Mucosa of stomach (tissue), 1 donor: Measurements from ENCODE around the gene BCLAF1.
"Not testable (repeated sequence)": the region's sequence is repeated elsewhere in the genome, so short reads cannot be mapped to it uniquely, and the experiment has no call there.

Source experiments
- H3K27me3 ChIP-seq: one replicate; pipeline ENCODE4 v1.7.0; 2013; ENCODE audit warnings: mild to moderate bottlenecking, low read length; ENCODE audit not compliant: control insufficient read depth, insufficient read depth
- H3K36me3 ChIP-seq: one replicate; pipeline ENCODE4 v1.7.0; 2013; ENCODE audit warnings: low read length; ENCODE audit not compliant: control insufficient read depth, insufficient read depth
- H3K4me1 ChIP-seq: one replicate; pipeline ENCODE4 v1.7.0; 2013; ENCODE audit warnings: mild to moderate bottlenecking, low read length; ENCODE audit not compliant: control insufficient read depth, insufficient read depth
- H3K4me3 ChIP-seq: one replicate; pipeline ENCODE4 v1.7.0; 2013; ENCODE audit warnings: low read length
- H3K9ac ChIP-seq: one replicate; pipeline ENCODE4 v1.7.0; 2013; ENCODE audit warnings: mild to moderate bottlenecking, low read length, moderate library complexity
- H3K9me3 ChIP-seq: one replicate; pipeline ENCODE4 v1.7.0; 2013; ENCODE audit warnings: mild to moderate bottlenecking, low read length, moderate library complexity; ENCODE audit not compliant: control insufficient read depth
- donor health status: Pancreatic carcinoma.

BCLAF1 gene

GRCh38 chr6:136230219-136230853 lies 59.3 kb downstream of the BCLAF1 start:
- H3K4me3 ChIP-seq, result no peak overlapping the region
- H3K36me3 ChIP-seq, result no peaks in the 10 kb centered on the region
- no peaks in the 10 kb centered on the region for H3K27me3 ChIP-seq
- no peak overlapping the region for H3K9ac ChIP-seq
- no peaks in the 10 kb centered on the region for H3K9me3 ChIP-seq
- peaks cover 10% of the 10 kb centered on the region for H3K4me1 ChIP-seq

- Histone ChIP-seq H3K27me3 (no peaks in the 10 kb centered on the region), H3K4me1 (peaks cover 10% of the 10 kb centered on the region), H3K9ac (no peak overlapping the region), H3K36me3 (no peaks in the 10 kb centered on the region), H3K4me3 (no peak overlapping the region), H3K9me3 (no peaks in the 10 kb centered on the region)
These were observed 60.8 kb downstream of the BCLAF1 start for GRCh38 chr6:136228814-136229213.

- H3K9ac ChIP-seq, result peak overlapping the region; percentile 65
- H3K4me3 ChIP-seq, result peak overlapping the region; percentile 35
These were observed 62.8 kb downstream of the BCLAF1 start for GRCh38 chr6:136226674-136227377.

GRCh38 chr6:136226027-136226673 lies 63.5 kb downstream of the BCLAF1 start:
- Histone ChIP-seq H3K36me3 (no peaks in the 10 kb centered on the region), H3K9me3 (no peaks in the 10 kb centered on the region), H3K4me1 (peaks cover 10% of the 10 kb centered on the region), H3K4me3 (peak overlapping the region; percentile 35), H3K27me3 (no peaks in the 10 kb centered on the region), H3K9ac (peak overlapping the region; percentile 65)

More at GRCh38 chr6:136226674-136227377, 62.8 kb downstream of the BCLAF1 start:
- Histone ChIP-seq H3K27me3 (no peaks in the 10 kb centered on the region), H3K9me3 (no peaks in the 10 kb centered on the region), H3K4me1 (peaks cover 10% of the 10 kb centered on the region), H3K36me3 (no peaks in the 10 kb centered on the region)

GRCh38 chr6:136225496-136225895 lies 64.2 kb downstream of the BCLAF1 start:
- Histone ChIP-seq H3K9me3 (no peaks in the 10 kb centered on the region), H3K36me3 (no peaks in the 10 kb centered on the region), H3K4me3 (no peak overlapping the region), H3K9ac (no peak overlapping the region), H3K27me3 (no peaks in the 10 kb centered on the region), H3K4me1 (peaks cover 10% of the 10 kb centered on the region)

- H3K4me1 ChIP-seq, result peaks cover 10% of the 10 kb centered on the region
- not testable (repeated sequence) for H3K36me3 ChIP-seq, H3K9me3 ChIP-seq, H3K27me3 ChIP-seq, H3K4me3 ChIP-seq, H3K9ac ChIP-seq
These were observed 64.7 kb downstream of the BCLAF1 start for GRCh38 chr6:136224974-136225373.

- H3K4me1 ChIP-seq, result no peaks in the 10 kb centered on the region
- no peak overlapping the region for H3K9ac ChIP-seq
- H3K27me3 ChIP-seq, result no peaks in the 10 kb centered on the region
- H3K9me3 ChIP-seq, result no peaks in the 10 kb centered on the region
- no peaks in the 10 kb centered on the region for H3K36me3 ChIP-seq
- no peak overlapping the region for H3K4me3 ChIP-seq
These were observed 72.9 kb downstream of the BCLAF1 start for GRCh38 chr6:136216503-136217401.

- Histone ChIP-seq H3K27me3 (no peaks in the 10 kb centered on the region), H3K9me3 (no peaks in the 10 kb centered on the region), H3K4me1 (no peaks in the 10 kb centered on the region), H3K9ac (no peak overlapping the region), H3K36me3 (no peaks in the 10 kb centered on the region), H3K4me3 (no peak overlapping the region)
These were observed 75.8 kb downstream of the BCLAF1 start for GRCh38 chr6:136213853-136214252.

GRCh38 chr6:136213012-136213539 lies 76.6 kb downstream of the BCLAF1 start:
- no peaks in the 10 kb centered on the region for H3K4me1 ChIP-seq
- H3K27me3 ChIP-seq, result no peaks in the 10 kb centered on the region
- no peaks in the 10 kb centered on the region for H3K36me3 ChIP-seq
- H3K9ac ChIP-seq, result no peak overlapping the region
- no peaks in the 10 kb centered on the region for H3K9me3 ChIP-seq
- H3K4me3 ChIP-seq, result no peak overlapping the region

- H3K4me3 ChIP-seq, result no peak overlapping the region
These were observed 77.0 kb downstream of the BCLAF1 start for GRCh38 chr6:136212608-136213007.

GRCh38 chr6:136210398-136211165 lies 79.1 kb downstream of the BCLAF1 start:
- Histone ChIP-seq H3K27me3 (no peaks in the 10 kb centered on the region), H3K36me3 (no peaks in the 10 kb centered on the region), H3K4me1 (no peaks in the 10 kb centered on the region), H3K9me3 (no peaks in the 10 kb centered on the region), H3K4me3 (no peak overlapping the region), H3K9ac (no peak overlapping the region)

More at GRCh38 chr6:136212608-136213007, 77.0 kb downstream of the BCLAF1 start:
- H3K27me3 ChIP-seq, result no peaks in the 10 kb centered on the region
- H3K4me1 ChIP-seq, result no peaks in the 10 kb centered on the region
- no peaks in the 10 kb centered on the region for H3K36me3 ChIP-seq
- no peaks in the 10 kb centered on the region for H3K9me3 ChIP-seq
- H3K9ac ChIP-seq, result no peak overlapping the region
